ENCODE measurements around the gene GALNT18.

GALNT18 gene

DNA sequence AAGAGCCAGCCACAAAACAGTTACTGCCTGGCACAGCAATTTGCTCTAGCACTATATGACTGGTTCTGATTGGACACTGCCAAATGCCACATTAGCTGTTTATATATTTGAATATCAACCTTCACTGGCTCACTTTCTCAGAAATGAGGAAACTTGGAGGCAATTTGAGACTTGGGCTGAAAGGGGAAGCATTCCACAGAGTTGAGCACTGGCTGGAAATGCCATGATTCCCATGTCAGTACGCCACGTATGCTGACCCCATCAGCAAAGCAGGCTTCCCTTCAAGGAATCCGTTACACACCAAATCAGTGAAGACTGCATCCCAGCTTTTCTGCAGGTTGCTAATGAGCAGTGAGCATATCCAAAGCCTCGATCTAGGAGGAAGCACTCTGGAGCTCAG, 34.7 kb downstream of the GALNT18 start:
- DNase-seq (ENCODE audit: low spot score), result no peak

DNA sequence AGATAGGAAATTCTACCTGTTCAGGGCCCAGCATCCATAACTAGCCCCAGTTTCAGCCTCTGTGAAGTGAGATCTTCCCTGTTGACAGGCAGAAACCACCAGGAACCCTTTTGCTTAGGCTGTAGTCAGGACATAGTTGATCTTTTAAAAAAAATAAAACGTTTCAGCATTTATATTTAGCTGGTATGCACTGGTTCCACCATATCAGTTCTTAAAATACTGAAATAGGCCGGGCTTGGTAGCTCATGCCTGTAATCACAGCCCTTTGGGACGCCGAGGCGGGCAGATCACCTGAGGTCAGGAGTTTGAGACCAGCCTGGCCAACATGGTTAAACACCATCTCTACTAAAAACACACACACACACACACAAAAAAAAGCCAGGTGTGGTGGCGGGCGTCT, 35.3 kb downstream of the GALNT18 start:
- no peak for DNase-seq (ENCODE audit: low spot score)

DNA sequence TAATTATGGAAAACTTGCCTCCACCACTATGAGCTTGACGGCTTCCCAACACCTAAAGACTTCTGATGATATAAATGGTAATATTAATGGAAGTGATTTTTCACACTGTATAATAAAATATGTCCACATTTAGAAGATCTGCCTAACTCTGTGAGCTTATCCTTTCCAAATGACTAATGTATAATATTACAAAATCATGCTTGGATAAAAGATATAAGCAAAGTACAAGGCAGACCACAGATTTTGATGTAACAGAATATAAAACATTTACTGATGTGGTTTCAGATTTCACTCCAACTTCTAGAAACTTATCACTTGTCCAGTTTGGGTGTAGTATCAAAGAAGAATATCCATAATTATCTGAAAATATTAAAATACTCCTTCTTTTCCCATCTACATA, 36.9 kb downstream of the GALNT18 start:
- no peak for DNase-seq (ENCODE audit: low spot score)

DNA sequence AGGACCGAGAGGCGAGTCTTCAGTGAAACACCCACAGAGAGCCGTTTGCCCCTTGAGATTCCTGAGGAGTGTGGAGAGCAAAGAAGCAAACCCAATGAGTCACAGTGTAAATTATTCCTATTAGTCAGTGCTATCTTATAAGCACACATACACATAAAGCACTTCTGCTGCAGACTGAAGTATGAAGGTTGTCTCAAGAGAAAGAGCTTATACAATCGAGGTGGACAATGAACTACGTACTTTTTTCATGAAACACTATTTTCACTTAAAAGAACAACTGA, 37.3 kb downstream of the GALNT18 start:
- no peak for DNase-seq (ENCODE audit: low spot score)

GRCh38 chr11:11583801-11584529, 37.8 kb downstream of the GALNT18 start:
- DNase-seq (ENCODE audit: low spot score), result no peak

DNA sequence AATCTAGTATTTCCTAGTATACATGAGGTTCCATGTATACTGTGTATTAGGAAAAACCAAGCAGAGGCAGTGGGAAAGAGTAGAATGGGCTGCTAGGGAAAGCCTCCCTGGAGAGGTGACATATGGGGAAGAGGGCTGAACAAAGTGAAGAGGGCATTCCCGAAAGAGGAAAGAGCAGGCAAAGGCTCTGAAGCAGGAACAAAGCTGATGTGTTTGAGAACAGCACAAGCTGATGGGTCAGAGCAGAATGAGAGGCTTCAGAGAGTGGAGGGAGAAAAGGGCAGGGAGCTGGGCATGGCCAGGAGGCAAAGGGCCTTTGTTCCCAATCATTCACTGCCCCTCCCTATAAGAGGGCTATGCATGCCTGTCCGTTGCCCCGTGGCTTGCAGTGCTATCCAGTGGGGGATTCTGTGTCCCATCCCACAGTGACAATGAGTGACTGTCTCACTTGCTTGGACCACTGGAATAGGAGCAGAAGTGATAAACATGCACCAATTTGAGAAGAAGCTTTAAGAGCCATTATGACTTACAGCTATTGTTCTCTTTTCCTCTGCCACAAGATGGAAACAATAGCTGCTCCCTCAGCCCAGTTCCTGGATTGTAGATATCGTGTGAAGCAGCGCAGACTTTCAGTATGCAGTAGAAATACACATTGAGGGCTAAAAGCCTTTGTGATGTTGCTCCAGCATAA, 39.6 kb downstream of the GALNT18 start:
- DNase-seq (ENCODE audit: low spot score), result no peak

GRCh38 chr11:11581481-11581880, 40.3 kb downstream of the GALNT18 start:
- no peak for DNase-seq (ENCODE audit: low spot score)

DNA sequence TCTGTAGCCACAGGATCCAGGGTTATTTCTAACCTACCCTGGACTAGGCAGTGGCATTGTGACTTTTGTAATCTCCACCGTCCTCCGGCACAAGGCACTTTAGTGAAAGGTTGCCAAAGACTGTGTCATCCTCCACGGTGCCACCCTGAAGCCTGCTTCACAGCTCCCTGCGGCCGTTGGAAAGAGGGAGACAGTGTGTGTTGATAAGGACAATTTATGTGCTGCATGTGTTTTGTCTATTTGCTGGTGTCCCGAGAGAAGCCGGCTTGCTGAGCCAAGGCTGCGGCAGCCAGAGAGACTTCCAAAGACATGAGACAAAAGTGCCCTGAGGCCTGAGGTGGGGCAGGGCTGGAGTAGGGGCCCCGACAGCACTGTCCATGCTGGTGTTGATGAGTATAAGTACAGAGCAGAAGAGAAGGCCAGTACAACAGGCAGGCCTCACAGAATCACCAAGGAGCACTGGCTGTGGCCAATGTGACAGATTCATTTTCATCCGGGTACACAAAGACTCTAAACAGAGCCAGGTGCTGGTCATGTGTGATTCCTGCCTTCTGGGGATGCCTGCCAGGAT, 40.9 kb downstream of the GALNT18 start:
- no peak for DNase-seq (ENCODE audit: low spot score)

DNA sequence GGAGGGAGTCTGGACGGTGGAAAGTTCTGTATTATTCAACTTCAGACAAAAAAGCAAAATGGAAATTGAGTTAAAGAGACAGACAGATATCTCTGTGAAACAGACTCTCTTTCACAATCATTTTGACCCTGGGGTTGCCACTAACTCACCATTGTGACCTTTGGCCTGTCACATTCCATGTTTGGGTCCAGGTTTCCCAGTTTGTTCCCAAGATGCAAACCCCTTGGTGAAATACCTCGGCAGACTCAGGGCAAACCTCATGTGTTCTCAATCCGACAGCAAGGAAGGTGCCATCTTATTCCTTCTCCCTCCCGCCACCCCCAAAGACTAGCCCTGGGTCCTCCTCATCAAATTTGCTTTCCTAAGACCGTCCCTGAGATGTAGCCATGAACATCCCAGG, 41.8 kb downstream of the GALNT18 start:
- DNase-seq (ENCODE audit: low spot score), result no peak

DNA sequence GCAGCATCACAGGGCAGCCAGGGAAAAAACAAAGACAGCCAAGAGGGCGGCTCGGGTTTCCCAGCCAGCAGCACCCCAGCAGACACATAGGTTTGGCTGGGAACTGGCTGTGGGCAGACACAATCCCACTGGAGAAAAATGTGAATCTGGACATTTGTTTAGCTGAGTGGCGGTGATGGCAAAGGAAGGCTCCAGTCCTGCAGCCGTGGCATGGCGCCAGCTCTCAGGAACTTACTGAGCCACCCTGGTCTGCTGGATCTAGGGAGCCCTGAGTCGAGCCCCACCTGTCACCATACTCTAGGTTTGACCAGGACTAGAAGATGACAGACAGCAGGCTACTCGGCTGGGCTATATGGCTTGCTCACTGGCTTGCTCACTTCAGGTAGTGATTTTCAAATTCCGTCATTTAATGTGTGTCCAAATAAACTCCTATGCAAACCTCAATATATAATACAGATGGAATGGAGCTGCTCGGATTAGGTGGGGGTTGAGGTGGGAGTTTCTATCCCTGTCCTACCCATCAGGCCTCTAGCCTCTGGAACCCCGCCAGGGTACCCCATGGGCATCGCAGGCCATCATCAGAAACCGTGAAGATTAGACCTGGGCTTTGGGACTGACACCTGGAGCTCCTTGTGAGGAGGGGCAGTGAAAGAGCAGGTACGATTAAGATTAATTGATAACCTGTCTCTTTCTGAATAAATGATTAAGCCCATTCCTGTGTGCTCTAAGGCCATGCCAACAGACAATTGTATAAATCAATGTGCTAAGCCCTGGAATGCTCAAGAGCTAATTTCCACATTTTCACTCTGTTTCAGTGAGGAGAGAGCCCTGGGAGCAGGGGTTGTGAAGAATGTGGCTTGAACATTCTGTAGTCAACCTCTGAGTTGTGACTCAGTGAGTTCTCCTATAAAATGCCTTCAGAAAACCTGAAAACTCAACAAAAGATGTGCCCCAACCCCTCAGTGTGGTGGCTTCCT, 42.5 kb downstream of the GALNT18 start:
- DNase-seq (ENCODE audit: low spot score), result no peak

GRCh38 chr11:11577932-11578911, 43.6 kb downstream of the GALNT18 start:
- no peak for DNase-seq (ENCODE audit: low spot score)

DNA sequence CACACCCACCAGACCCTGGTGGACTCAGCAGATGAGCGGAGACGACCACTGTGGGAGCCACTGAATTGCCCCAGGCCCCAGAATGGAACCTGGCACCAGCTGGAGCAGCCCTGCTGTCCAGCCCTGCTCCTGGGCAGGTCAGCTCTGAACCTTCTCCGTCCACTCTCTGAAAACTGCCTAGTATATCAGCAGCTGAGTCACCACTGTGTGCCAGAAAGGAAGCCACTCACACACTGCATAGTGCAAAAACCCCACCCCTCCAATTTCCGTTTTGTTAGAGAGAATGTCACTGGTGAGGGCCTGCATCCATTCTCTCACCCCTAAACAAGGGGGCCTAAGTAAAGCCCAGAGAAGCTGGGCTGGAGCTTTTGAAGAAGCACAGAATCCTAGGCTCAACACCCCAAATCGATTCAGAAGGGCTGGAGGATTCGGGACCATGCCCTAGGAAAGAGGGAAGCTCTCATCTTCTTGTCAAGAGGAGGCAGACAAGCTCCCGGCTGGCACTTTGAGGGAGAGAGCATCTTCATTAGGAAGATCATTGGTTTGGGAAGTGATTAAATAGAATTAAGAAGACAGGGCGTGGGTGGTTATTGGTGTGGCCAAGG, 44.5 kb downstream of the GALNT18 start:
- peak; percentile 6 for DNase-seq (ENCODE audit: low spot score)

DNA sequence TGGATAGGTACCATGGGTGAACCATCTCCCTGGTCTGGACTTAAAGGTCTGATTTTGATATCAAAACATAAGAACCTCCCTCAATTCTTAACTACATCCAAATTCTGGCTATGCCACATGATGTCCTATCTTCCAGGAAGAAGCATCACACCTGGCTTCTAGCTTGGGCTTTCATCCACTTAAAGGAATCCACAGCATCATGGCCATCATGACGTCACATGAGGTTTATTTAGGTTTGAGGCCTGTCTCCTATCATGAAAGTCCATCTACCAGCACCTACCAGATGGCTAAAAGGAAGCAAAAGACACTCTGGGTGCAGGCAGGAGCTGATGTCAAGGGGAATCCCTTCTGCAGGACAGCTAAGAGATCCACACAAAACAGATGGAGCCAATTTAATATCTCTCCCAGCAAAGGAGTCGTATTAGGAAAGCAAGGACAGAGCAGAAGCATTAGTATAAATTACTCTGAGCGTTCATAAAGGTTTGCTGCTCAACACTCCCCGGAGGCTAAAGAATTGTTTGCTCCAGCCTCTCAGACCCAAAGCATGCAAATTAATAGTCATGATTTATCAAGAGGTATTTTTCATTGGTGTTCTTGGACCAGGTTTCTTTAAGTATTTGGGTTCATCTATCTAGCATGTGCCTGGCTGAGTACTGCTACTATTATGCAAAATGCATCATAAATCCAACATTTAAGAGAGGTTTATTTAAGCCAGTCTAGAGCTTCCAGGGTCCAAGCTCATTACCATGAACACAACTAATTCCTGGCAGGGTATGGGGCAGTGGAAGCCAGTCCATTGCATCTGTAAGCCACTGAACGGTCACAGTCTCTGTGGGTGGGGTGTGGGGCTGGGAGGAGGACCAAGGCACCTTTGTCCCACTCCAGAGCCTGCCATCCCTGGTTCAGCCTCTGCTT, 47.2 kb downstream of the GALNT18 start:
- no peak for DNase-seq (ENCODE audit: low spot score)

DNA sequence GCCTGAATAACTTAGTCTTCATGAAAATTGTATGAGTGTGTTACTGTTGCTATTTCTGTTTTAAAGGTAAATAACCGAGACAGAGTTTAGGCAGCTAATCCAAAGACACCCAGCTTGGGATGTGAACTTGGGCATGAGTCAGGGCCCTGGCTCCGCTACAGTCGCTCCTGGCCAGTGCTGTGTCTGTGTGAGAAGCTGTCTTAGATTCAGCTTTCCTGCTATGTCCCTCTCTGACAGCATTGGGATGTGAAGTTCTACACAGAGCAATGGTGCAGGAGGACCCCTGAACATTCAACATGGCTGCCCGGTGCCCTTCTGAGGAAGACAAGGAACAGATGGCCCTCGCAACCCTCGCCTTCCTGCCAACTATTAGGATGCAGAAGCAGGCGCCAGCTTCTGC, 49.4 kb downstream of the GALNT18 start:
- no peak for DNase-seq (ENCODE audit: low spot score)

DNA sequence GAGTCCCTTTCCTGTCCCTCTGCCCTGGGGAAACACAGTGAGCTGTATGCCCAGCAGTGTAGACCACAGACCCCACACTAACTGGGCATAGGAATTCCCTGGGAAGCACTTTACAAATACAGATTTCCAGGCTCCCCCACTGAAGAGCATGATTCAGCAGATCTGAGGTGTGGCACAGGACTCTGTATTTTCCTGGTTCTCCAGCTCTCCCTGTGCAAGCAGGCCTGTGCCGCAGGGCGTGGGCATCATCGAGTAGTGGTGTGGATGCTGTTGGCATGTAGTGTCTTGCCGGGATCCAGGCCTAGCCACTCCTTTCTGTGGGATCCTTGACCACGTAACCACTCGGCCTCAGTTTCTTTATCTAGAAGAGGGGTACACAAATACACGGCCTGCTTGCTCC, 49.9 kb downstream of the GALNT18 start:
- no peak for DNase-seq (ENCODE audit: low spot score)

GRCh38 chr11:11570823-11571222, 51.0 kb downstream of the GALNT18 start:
- no peak for DNase-seq (ENCODE audit: low spot score)

DNA sequence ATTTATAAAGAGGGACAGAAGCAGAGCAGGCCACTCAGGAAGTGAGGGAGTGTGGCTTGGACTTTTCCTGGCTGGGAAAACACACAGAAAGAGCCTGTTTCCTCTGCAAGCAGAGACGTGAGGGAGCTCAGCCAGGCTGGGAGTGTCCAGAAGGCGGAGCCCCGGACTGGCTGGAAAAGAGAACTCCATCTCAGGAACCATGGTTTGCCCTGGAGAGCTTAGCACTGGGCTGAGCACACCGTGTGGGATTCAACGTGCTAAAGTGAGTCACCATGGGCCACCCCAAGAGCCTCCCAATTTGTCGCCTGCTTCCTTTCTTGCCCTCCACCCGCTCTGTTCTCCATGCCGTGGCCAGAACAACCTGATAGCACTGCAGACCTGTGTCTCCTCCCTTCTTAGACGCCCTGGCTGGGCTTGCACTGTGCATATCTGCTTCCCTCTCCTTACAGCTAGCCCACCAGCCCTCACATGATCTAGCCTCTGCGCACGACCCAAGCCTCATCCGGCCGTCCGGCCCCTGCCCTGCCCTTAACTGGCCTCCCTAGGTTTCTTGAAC, 51.8 kb downstream of the GALNT18 start:
- no peak for DNase-seq (ENCODE audit: low spot score)

GRCh38 chr11:11568651-11569229, 53.1 kb downstream of the GALNT18 start:
- DNase-seq (ENCODE audit: low spot score), result no peak
